Measurements from ENCODE around the gene NDNF. TPM values are rescaled to one million over a fixed set of nuclear protein-coding genes. Genes with fewer than 3 reads are reported as not detected.

Gene NDNF
- total and polyA plus RNA-seq, 2 donors (not counting 3 experiments of a cell fraction or from before 2014, with no cell fraction given): not detected

DNA sequence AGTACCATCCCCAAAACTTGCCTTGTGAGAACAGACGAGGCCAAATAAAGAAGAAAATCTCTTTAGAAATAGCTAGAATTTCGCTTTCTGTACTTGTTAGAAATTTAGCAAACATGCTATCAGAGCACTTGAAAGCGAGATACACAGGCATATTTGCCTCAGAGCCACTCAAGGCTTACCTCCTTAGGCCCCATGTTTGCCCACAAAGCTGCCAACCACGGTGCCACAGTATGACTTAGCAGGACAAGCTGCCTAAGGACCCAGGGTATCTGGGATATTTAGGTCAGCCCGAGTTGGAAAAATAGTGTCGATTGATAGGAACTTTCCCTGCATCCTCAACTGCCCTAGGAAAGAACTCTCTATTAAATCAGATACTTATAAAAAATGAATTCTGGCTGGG is 24.2 kb downstream of the NDNF start:
- no peak for DNase-seq (ENCODE audit: low read depth, low spot score)
- no peak overlapping the region for H2AFZ ChIP-seq (ENCODE audit: low read depth, low read length)
- no peaks in the 10 kb centered on the region for H3K79me2 ChIP-seq (ENCODE audit: control insufficient read depth, insufficient read depth, low read length)
- H3K27me3 ChIP-seq (ENCODE audit: control insufficient read depth in 2 of 2, insufficient read depth in 2 of 2, low read length in 2 of 2): no peaks in the 10 kb centered on the region
- H3K4me2 ChIP-seq (ENCODE audit: insufficient read depth, low read length): no peak overlapping the region
- ChIA-PET POLR2A (no interaction called here), CTCF (no interaction called here)
- dilution Hi-C loops (cut with MboI; ENCODE audit: extremely low pct_ligation_motif_present, low sequenced_read_pairs) (no loop called here), intact Hi-C loops (cut with micrococcal nuclease) (no loop called here)
- no peaks in the 10 kb centered on the region for H3K9me1 ChIP-seq (replicated peaks; ENCODE audit: control insufficient read depth, extremely low read depth, insufficient read depth, low read length)
- no peak overlapping the region for H3K9ac ChIP-seq (replicated peaks; ENCODE audit: extremely low read depth, insufficient read depth, low read length)
- H4K20me1 ChIP-seq (replicated peaks; ENCODE audit: control insufficient read depth, extremely low read depth, insufficient read depth, low read length): no peaks in the 10 kb centered on the region
- no peaks in the 10 kb centered on the region for H3K36me3 ChIP-seq (ENCODE audit: control insufficient read depth in 2 of 2, extremely low read depth in 1 of 2, insufficient read depth in 2 of 2, low read length in 2 of 2)
- no peak for TF ChIP-seq POLR2A (IDR thresholded peaks at IDR 0.05; ENCODE audit: low read depth, low read length)
- TF ChIP-seq JUN (IDR thresholded peaks at IDR 0.05; ENCODE audit: borderline replicate concordance, insufficient read depth, insufficient read length, low read depth): no peak
- no peak for TF ChIP-seq FOS (IDR thresholded peaks at IDR 0.05; ENCODE audit: borderline replicate concordance, insufficient read depth, low read length)
- TF ChIP-seq GATA2 (IDR thresholded peaks at IDR 0.05; ENCODE audit: insufficient read depth, insufficient read length, low read depth, low read length): no peak
- TF ChIP-seq EZH2 (IDR thresholded peaks at IDR 0.05; ENCODE audit: borderline replicate concordance, low read depth, low read length, severe bottlenecking): no peak
- TF ChIP-seq POLR2AphosphoS5 (IDR thresholded peaks at IDR 0.05; ENCODE audit: insufficient read depth, low read depth, low read length): no peak
- TF ChIP-seq MYC (IDR thresholded peaks at IDR 0.05; ENCODE audit: low read depth, low read length): no peak
- TF ChIP-seq, protein P1, sequence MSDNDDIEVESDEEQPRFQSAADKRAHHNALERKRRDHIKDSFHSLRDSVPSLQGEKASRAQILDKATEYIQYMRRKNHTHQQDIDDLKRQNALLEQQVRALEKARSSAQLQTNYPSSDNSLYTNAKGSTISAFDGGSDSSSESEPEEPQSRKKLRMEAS (IDR thresholded peaks at IDR 0.05; ENCODE audit: insufficient read depth, insufficient read length): no peak
- TF ChIP-seq, protein P2, sequence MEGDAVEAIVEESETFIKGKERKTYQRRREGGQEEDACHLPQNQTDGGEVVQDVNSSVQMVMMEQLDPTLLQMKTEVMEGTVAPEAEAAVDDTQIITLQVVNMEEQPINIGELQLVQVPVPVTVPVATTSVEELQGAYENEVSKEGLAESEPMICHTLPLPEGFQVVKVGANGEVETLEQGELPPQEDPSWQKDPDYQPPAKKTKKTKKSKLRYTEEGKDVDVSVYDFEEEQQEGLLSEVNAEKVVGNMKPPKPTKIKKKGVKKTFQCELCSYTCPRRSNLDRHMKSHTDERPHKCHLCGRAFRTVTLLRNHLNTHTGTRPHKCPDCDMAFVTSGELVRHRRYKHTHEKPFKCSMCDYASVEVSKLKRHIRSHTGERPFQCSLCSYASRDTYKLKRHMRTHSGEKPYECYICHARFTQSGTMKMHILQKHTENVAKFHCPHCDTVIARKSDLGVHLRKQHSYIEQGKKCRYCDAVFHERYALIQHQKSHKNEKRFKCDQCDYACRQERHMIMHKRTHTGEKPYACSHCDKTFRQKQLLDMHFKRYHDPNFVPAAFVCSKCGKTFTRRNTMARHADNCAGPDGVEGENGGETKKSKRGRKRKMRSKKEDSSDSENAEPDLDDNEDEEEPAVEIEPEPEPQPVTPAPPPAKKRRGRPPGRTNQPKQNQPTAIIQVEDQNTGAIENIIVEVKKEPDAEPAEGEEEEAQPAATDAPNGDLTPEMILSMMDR (IDR thresholded peaks at IDR 0.05; ENCODE audit: extremely low read depth in 1 of 2, insufficient read depth in 1 of 2, low read depth in 1 of 2, low read length in 2 of 2): no peak
- no peak for FAIRE-seq
- no peak overlapping the region for H3K4me3 ChIP-seq (replicated peaks in 1 of 3; ENCODE audit: insufficient read depth in 1 of 3, low read depth in 1 of 3, low read length in 3 of 3)
- no peaks in the 10 kb centered on the region for H3K9me3 ChIP-seq (replicated peaks; ENCODE audit: control insufficient read depth, insufficient read depth, low read length)
- no peaks in the 10 kb centered on the region for H3K4me1 ChIP-seq (ENCODE audit: control insufficient read depth, extremely low read depth, insufficient read depth, low read length)
- BruUV-seq (replicated peaks): no TSS peak
- no peak overlapping the region for H3K27ac ChIP-seq (ENCODE audit: insufficient read depth, low read depth, low read length)
